ENCODE data around the gene WIPF1. TPM values are rescaled to one million over a fixed set of nuclear protein-coding genes. Genes with fewer than 3 reads are reported as not detected.

Gene WIPF1
- total RNA-seq, 1 donor from 2014 or later = 293 TPM

DNA sequence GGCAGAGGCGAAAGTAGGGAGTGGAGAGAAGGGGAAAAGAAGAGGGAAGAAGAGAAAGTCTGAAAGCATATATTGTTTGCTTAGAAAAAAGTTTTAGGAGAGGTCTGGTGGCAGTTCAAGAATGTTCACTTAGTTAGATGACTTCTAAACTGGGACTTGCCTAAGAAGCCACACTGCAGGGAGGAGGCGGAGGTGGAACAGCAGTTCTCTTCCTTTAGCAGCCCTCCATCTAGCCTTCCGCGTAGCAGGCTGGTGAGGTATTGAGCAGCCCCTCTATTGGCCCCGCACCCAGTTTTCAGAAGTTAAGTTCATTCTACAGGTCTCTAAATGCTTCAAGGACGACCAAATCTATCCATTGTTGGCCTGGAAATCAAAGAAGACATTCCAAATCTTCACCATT is 31.9 kb upstream of the WIPF1 start:
- POLR2A ChIA-PET = interaction anchor here (0.7 to 1.0 kb wide), 2 partner anchors 11 to 180 kb away, joined by 3 read pairs; no protein-coding TSS in a partner anchor
- no peak for ATAC-seq (ENCODE audit: low read depth)
- peaks cover 83% of the 10 kb centered on the region for H3K4me1 Mint-ChIP-seq
- CTCF ChIA-PET = no interaction called here
- intact Hi-C loops (cut with micrococcal nuclease) = no loop called here
- no peak for DNase-seq
- no peak for TF ChIP-seq CTCF (IDR thresholded peaks at IDR 0.05)
- peak overlapping the region; percentile 30 for H3K27ac Mint-ChIP-seq
- H3K36me3 Mint-ChIP-seq (ENCODE audit: low read depth) = peaks cover 82% of the 10 kb centered on the region
- H3K4me3 Mint-ChIP-seq = no peak overlapping the region
- no peaks in the 10 kb centered on the region for H3K9me3 Mint-ChIP-seq
- H3K27me3 Mint-ChIP-seq = no peaks in the 10 kb centered on the region

- H3K4me1 Mint-ChIP-seq = peaks cover 90% of the 10 kb centered on the region
- H3K27ac Mint-ChIP-seq = peak overlapping the region; percentile 21
- H3K27me3 Mint-ChIP-seq = no peaks in the 10 kb centered on the region
- CTCF ChIA-PET = no interaction called here
- ATAC-seq (ENCODE audit: low read depth) (no peak), DNase-seq (no peak)
- TF ChIP-seq CTCF (IDR thresholded peaks at IDR 0.05) = no peak
- POLR2A ChIA-PET = interaction anchor here (0.7 to 1.0 kb wide), 2 partner anchors 10 to 179 kb away, joined by 3 read pairs; no protein-coding TSS in a partner anchor
- no peak overlapping the region for H3K4me3 Mint-ChIP-seq
- intact Hi-C loops (cut with micrococcal nuclease) = no loop called here
- peaks cover 88% of the 10 kb centered on the region for H3K36me3 Mint-ChIP-seq (ENCODE audit: low read depth)
- H3K9me3 Mint-ChIP-seq = no peaks in the 10 kb centered on the region
Observed at GRCh38 chr2:174628528-174629169, 31.0 kb upstream of the WIPF1 start.

- peak overlapping the region; percentile 9 for H3K27ac Mint-ChIP-seq
- H3K36me3 Mint-ChIP-seq (ENCODE audit: low read depth) = peaks cover 85% of the 10 kb centered on the region
- CTCF ChIA-PET = interaction anchor here (1.0 kb wide), 1 partner anchor 49 kb away, joined by 3 read pairs; no protein-coding TSS in a partner anchor
- peaks cover 89% of the 10 kb centered on the region for H3K4me1 Mint-ChIP-seq
- H3K9me3 Mint-ChIP-seq = no peaks in the 10 kb centered on the region
- no peak for TF ChIP-seq CTCF (IDR thresholded peaks at IDR 0.05)
- POLR2A ChIA-PET = interaction anchor here (0.7 to 1.0 kb wide), 3 partner anchors 18 to 174 kb away, joined by 3 to 5 read pairs (median 3); no protein-coding TSS in a partner anchor
- ATAC-seq (ENCODE audit: low read depth) (no peak), DNase-seq (no peak)
- intact Hi-C loops (cut with micrococcal nuclease) = no loop called here
- no peak overlapping the region for H3K4me3 Mint-ChIP-seq
- no peaks in the 10 kb centered on the region for H3K27me3 Mint-ChIP-seq
Observed at GRCh38 chr2:174627216-174627615, 29.6 kb upstream of the WIPF1 start.

DNA sequence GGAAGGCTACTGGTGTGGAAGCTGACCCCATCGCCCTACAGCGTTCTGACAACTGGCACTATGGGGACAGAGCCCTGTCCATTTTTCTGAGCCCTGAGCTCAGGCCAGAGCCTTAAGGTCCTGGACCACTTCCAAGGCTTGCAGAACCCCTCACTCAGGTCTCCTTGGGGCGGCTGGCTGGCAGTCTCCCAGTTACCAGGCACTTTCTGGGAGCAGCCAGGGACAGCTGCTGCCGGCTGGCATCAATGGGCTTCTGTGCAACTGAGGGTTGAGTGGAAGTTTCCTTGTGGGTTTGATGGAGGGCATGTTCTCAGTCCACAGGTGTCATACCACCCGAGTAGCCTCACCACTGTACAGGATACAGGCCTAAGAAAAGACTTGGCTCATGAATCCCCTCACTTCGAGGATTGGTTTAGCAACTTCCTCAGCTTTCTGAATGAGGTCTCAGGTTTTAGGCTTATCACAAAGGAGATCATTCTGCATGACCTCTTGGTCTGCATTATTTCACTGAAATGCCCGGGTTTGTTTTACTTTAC is 27.4 kb upstream of the WIPF1 start:
- no peak for ATAC-seq (ENCODE audit: low read depth)
- Mint-ChIP-seq H3K4me1 (peaks cover 86% of the 10 kb centered on the region), H3K9me3 (no peaks in the 10 kb centered on the region), H3K27ac (peak overlapping the region; percentile 53), H3K36me3 (ENCODE audit: low read depth) (peaks cover 73% of the 10 kb centered on the region), H3K4me3 (peak overlapping the region; percentile 11), H3K27me3 (no peaks in the 10 kb centered on the region)
- ChIA-PET POLR2A (interaction anchor here (0.9 to 2.0 kb wide), 4 partner anchors 9 to 27 kb away, joined by 4 to 7 read pairs (median 6); partner anchors contain the start of gene WIPF1), CTCF (interaction anchor here (1.4 kb wide), 1 partner anchor 11 kb away, joined by 4 read pairs; no protein-coding TSS in a partner anchor)
- no peak for DNase-seq
- TF ChIP-seq CTCF (IDR thresholded peaks at IDR 0.05) = no peak
- intact Hi-C loops (cut with micrococcal nuclease) = no loop called here

DNA sequence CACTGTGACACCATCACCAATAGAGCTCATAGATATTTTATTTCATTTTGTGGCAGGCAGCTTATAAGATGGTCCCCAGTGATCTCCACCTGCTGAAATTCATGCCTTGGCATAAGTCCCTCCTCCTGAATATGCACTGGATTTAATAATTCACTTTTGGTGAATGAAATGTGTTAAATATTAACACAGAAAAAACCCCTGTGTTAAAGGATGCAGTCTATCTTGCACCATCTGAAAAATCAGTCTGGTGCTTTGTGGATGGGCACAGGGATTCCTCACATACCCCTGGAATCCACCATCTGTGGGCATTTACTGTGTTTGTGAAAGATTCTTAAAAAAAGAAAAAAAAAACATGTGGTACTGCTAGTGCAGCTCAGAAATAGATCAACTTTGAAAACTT is 26.1 kb upstream of the WIPF1 start:
- Mint-ChIP-seq H3K27me3 (no peaks in the 10 kb centered on the region), H3K4me3 (peak overlapping the region; percentile 9)

More for the DNA sequence above, 26.1 kb upstream of the WIPF1 start:
- TF ChIP-seq CTCF (IDR thresholded peaks at IDR 0.05) = no peak
- ChIA-PET POLR2A (interaction anchor here (0.6 to 2.3 kb wide), 8 partner anchors 10 to 29 kb away, joined by 3 to 24 read pairs (median 5); partner anchors contain the start of gene WIPF1), CTCF (interaction anchor here (1.4 kb wide), 2 partner anchors 10 to 40 kb away, joined by 3 to 4 read pairs; no protein-coding TSS in a partner anchor)
- DNase-seq (no peak), ATAC-seq (ENCODE audit: low read depth) (no peak)
- intact Hi-C loops (cut with micrococcal nuclease) = loop anchor here (1.0 kb wide), 1 partner anchor 11 kb away; no protein-coding TSS in a partner anchor
- H3K9me3 Mint-ChIP-seq = no peaks in the 10 kb centered on the region
- peak overlapping the region; percentile 80 for H3K27ac Mint-ChIP-seq
- peaks cover 65% of the 10 kb centered on the region for H3K36me3 Mint-ChIP-seq (ENCODE audit: low read depth)
- peaks cover 81% of the 10 kb centered on the region for H3K4me1 Mint-ChIP-seq

All from activated B cell treated with CpG ODN at 0.5 μM for 24 hours (primary cell).